HG02852 (cell line): ENCODE measurements around the gene PCYT2.

ENCODE experiments used
- ATAC-seq: cut with Tn5 transposase; IDR thresholded peaks from one replicate; pipeline ENCODE4 v1.9.1; 2021; ENCODE audit warnings: mild to moderate bottlenecking, moderate library complexity; ENCODE audit not compliant: unreplicated experiment

The PCYT2 gene

DNA sequence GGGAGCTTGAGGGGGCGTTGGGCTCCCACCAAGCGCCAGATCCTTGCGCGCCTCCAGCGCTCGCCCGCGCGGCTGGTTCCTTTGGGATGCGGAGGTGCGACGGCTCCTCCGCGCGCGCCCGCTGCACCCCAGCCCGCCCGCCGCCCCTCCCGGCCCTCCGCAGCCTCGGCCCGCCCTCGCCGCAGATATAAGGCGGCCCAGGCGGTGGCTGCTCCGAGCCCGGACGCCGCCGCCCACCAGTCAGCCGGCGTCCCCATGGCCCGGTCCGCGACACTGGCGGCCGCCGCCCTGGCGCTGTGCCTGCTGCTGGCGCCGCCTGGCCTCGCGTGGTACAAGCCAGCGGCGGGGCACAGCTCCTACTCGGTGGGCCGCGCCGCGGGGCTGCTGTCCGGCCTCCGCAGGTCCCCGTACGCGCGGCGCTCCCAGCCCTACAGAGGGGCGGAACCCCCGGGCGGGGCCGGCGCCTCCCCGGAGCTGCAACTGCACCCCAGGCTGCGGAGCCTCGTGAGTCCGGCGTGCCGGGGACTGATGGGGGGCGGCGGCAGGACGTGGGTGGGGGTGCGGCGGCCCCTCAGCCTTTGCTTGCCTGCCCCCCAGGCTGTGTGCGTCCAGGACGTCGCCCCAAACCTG lies 9.1 kb downstream of the PCYT2 start, which contains the start of gene NPB:
NPB (plus strand) TSS at position 216 of the 630 bp plus-strand sequence; CDS start at position 256, 40 bp downstream.
- no peak for ATAC-seq

DNA sequence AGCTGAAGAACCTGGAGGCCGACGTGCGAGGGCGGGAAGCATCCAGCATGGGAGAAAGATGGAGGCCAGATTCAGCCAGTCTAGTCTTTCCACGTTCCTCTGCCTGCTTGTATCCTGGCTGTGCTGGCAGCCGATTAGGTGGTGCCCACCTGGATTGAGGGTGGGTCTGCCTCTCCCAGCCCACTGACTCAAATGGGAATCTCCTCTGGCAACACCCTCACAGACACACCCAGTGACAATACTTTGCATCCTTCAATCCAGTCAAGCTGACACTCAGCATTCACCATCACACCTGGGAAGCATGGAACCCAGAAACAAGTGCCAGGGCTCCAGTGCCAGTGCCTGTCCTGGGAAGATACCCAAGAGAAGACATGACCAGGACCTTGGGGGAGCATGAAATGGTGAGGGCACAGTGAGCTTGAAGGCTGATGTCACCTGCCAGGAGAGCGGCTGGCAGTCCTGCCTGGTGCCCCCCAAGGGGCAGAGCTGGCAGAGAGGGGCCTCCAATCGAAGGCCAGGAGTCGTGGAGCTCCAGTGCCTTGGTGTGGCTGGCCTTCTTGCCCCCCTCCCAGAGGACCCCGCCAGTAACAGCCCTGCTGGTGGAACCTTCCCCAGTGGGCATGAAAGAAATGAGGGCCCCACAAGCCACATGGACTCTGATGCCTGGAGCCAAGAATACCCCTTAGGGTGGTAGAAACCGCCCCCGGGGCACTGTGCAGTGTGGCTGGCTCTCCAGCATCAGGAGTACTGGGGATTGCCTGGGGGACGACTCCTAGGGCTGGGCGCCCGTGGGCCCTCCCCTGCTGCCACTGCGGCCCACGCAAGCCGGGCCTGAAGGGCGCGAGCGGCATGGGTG lies 9.8 kb downstream of the PCYT2 start:
- no peak for ATAC-seq

DNA sequence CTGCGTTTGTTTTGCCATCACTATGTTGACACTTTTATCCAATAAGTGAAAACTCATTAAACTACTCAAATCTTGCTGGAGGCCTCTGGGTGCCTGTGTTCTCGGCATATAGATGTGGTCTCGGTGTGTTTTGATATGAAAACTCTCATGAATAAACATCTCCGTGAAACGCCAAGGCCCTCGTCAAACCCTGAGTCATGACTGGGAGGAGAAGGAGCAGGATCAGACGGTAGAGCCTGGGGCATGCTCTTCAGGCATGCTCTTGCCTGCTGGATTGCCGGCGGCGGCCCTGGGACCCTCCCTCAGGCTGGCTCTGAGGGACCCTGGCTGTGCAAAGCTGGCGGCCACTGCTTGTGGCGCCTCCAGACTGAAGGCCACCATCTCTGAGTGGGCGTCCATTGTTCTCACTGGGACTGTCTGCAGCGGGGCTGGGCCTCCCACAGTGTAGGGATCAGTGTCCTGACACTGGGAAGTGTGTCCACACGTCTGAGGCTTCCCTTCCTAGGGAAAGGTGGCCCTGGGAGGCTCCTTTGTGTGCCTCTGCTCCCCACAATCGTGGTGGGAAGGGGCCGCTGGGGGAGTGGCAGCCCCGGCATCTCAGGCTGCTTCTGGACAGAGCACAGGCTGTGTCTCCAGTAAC lies 10.9 kb downstream of the PCYT2 start:
- ATAC-seq, result no peak

DNA sequence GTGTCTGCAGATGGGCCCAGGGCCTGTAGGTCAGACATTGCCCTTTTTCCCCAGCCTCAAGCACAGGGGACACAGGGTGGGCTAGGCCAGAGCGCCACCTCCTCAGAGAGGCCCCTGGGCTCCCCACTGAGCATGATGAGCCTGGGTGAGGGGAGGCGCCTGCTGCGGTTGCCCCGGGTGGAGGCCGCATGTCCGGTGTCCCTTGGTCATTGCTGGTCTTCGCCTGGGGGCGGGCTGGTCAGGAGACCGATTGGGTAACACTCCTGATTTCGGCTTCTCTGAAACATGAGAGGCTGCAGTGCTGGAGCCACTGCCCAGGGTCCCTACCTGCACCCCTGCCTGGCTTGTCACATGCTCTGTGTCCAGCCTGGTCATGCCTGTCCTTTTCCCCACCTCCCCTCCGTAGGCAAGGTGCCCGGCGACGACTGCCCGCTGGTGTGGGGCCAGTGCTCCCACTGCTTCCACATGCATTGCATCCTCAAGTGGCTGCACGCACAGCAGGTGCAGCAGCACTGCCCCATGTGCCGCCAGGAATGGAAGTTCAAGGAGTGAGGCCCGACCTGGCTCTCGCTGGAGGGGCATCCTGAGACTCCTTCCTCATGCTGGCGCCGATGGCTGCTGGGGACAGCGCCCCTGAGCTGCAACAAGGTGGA lies 11.6 kb downstream of the PCYT2 start:
- ATAC-seq, result no peak

DNA sequence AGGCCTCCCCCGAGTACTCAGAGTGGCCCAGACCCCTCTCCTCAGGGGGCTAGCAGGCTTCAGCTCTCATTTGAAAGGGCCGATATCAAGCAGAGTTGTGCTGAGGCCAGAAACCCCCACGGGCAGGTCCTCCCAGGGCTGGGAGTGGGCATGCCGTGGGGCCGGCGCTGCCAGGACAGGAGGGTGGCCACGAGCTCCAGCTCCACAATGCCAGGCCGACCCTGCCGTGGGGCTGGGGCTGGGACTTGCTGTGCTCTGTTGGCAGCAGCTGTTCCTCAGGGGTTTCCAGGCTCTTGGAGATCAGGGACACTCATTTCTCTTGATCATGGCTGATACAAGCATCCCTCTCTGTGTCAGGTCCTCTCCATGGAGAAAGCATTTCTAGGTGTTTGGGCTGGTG lies 12.3 kb downstream of the PCYT2 start:
- ATAC-seq, result no peak

DNA sequence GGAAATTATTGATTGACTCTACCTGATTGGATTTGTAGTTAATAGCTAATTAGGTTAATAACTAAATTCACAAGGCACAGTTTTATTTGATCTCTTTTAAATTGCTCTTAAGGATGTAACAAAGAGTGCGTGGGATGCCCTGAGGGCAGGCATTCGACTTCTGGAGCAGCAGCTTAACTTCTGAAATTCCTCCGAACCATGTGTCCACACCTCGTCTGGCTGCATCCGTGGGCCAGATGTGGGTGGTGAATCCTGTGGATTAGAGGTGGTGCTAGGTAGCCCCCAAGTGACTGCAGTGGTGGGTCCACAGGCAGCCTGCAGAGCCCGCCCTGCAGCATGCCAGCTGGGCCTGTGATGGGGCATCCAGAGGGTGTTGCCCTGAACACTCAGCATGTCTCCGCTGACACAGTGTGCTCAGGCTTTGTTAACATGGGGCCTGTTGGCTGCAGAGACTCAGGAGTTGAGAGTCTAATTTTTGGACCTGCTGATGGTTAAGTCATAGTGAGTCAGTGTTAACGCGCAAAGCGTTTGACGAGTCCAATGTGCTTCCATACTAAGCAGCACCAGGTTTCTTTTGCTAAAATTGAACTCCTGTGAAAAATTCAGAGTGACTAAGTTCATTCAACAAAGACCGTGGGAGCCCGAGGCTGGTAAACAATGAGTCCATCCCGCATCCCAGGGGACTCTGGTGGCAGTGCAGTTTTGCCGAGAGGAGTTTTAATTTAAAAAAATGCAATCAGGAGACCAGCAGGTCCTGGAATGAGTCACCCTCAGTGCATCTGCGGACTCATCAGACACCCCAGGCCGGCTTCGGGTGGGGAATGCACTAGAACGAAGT lies 13.0 kb downstream of the PCYT2 start:
- no peak for ATAC-seq

DNA sequence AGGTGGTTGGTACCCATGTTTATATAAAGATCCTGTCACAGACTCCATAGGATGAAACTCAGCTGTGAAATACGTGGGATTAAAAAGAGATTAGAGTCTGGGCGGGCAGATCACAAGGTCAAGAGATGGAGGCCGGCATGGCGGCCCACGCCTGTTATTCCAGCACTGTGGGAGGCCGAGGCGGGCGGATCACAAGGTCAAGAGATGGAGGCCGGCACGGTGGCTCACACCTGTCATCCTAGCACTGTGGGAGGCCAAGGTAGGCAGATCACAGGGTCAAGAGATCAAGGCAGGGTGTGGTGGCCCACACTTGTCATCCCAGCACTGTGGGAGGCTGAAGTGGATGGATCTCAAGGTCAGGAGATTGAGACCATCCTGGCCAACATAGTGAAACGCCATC lies 15.8 kb downstream of the PCYT2 start:
- ATAC-seq, result no peak

DNA sequence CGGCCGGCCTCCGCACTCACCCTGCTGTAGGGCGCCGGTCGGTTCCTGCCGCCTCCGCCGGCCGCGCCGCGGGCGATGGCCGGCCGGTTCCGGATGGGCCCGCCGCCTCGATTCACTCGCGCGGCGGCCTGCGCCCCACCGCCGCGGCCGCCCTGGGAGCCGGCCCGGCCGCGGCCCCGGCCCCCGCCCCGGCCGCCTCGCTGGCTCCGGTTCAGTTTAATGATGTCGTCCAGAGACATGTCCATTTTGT lies 20.0 kb downstream of the PCYT2 start:
- peak; percentile 33 for ATAC-seq

DNA sequence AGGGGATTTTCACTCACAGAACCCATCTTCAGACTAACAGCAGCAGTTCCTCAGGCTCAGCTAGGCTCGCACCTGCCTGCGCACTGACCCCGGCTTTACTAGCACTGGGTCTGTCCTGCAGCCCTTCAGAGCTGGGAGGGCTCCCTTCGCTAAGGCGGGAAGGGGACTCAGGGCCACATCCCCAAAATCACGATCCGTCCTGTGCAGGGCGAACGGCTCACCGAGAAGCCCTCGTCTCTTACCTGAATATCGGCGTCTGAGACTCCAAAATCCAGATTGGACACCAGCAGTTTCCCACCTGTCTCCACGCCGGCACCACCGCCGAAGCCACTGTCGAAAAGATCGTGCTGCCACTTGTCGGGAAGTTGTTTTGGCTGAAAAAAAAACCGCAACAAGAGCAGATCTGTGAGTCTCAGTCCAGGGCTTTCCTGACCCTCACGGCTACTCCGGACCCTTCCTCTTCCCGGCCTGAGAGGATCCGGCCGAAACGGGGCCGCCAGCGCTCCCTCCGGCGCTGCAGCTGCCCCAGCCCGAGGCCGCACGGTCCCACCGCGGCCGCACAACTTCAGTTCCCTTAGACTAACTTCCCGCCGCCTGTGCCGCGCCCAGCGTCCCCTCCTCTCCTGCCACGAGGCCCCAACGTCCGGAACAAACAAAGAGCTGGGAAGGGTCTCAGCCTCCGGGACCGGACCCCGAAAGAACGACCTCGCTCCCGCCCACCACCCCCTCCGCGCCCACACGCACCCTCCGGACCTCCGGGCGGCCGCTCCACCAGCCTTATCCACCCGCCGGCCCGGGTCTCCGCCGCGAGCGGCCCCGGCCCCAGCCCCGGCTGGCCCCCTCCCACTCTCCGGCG lies 20.5 kb downstream of the PCYT2 start:
- ATAC-seq, result no peak

DNA sequence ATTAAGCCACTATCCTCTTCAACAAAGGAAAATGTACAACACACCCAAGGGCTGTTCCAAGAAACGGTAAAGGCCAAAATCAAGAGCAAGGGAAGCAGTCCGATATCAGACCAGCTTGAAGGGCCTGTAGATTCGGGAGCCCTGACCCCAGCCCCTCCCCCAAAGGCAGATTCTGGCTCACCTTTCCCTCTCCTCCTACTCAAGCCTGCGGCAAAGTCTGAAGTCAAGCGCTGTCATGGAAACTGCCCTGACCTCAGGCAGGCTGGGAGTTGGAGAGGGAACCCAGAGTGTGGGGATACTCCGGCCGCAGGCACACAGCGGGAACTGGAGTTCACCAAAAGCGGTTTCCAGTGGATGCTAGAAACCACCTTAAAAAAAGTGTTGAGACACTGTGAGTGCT lies 21.6 kb downstream of the PCYT2 start:
- ATAC-seq, result no peak

DNA sequence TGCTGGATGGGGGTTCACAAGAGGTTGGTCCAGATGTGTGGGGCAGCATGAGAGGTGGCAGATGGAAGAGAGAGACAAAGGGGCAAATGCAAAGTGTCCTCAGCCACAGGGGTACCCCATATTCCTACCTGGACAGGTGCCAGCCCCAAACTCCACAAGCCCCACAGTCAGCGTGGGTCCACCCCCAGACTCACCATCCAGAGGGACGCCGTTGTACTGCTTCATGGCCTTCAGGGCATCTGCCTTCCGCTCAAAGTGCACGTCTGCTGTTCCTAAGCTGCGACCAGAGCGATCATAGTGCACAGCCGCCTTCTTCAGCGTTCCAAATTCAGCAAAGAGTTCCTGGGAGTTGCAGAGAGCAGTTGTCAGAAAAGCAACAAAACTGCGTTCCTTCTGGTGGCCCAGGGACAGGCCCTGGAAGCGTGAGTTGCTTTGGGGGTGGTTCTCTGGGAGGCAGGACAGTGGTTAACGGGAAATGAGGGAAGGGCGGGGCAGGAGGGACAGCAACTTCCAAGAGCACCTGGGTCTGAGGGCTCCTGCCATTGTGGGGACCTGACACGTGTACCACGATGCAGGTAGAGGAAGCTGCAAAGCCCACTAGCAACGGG lies 22.1 kb downstream of the PCYT2 start:
- no peak for ATAC-seq

DNA sequence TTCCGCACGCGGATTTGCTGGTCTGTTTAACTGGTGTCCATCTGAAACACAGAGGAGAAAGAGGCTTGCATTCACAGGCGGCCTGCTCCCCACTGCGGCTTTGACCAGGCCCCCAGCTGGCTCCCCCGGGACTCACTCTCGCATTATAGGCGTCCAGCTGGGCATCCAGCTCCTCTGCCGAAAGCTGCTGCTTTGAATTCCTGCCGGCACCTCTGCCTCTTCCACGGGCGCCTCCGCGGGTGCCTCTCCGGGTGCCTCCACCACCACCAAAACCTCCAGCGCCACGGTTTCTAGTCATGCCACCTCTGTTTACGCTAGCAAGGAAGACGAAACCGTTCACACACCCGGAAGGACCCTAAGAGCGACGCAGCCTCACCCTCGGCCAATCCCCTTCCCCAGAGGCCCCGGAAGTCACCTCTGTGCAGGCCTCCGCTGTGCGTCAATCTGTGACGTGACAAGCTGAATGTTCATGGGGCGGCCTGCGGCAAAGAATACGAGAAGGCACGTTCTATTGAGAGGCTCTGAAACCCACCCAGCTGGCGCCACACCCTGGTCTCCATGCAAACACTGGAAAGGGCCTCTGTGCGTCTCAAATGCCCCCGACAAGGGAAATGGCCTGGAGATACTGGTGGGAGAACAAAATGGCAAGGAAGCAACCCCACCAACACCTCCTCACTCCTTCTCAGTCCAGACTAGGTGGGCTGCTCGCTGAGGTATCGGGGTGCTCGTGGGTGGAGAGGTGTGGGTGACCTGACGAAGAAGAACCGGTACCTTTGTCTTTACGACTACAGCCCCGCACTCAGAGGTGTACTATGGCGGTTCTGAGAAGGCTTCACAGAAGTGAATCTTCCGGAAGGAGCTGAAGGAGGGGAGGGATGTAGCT lies 22.9 kb downstream of the PCYT2 start:
- no peak for ATAC-seq

DNA sequence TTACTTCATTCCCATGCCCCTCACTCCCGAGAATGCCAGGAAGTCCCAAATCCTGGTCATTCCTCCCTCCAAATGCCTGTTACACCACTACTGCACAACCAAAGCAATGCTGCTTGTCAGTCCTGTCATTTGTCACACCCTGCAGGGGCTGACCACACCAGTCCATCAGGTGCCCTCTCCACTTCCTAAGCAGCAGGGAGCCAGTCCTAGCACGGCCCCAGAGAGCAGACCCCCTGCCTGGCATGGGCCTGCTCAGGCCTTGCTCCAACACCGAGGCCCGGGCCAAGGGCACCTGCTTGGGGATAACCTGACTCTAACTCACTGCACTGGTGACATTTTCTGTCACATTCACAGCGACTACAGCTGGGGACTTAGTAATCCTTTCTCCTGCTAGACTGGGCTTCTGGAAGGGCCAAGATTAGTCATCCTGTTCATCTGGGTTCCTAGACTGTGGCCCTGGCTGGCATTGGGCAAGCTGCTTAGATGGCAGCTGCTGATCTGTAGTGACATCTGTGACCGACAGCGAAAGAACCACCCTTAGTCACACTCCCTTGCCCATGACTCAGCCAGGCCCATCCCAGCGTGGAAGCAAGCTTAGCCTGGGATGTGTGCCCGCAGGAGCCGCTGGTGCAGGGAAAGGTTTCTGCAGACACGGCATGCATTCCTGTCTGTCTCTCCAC lies 25.2 kb downstream of the PCYT2 start:
- no peak for ATAC-seq

DNA sequence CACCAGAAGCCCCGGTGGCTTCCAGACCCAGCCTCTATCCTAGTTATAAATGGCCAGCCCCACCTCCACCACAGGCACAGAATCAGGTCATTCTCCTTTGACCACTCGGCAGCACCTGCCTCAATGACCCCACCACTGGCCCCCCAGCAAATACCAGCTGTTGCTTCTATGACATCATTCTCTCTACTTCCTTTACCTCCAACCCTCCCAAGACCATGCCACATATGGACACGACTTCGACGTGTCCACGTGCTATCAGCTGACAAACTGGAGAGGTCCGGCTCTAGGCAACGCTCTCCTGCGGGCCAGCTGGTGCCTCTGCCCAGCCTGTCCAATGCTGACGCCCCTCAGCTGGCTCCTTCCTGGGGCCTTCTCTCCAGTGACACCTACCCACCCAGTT lies 25.7 kb downstream of the PCYT2 start:
- no peak for ATAC-seq

DNA sequence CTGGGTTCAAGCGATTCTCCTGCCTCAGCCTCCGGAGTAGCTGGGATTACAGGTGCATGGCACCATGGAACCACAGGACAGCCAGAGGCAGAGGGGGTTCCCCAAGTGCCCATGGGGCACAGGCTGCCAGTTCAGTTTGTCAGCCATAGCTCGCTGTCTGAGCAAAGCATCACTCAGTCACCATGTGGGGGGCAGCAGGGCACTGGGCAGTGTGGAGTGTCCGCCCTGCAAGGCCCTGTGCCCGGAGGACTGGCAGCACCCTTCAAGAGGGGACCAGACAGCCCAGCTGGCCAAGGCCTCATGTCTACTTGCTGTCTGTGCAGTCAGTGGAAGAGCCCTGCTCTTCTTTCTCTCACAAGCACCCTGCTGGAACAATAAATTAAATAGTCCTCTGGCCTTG lies 26.2 kb downstream of the PCYT2 start:
- no peak for ATAC-seq

DNA sequence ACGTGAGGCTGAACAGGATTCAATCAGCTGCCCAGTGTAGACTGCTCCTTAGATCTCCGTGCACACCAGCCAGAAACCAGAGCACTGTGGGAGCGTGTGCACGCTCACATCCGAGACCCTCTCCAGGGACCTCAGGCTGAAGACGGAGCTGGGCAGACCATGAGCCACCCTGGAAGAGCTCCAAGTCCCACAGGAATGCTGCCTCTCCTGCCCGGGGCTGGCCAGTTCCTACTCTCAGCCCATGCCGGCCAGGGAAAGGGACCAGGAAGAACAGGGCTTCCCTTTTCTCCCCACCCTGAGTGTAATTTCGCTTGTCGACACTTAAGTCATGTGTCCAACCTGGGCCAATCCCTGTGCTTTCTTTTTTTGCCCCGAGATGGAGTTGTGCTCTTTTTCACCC lies 26.7 kb downstream of the PCYT2 start:
- ATAC-seq, result no peak

DNA sequence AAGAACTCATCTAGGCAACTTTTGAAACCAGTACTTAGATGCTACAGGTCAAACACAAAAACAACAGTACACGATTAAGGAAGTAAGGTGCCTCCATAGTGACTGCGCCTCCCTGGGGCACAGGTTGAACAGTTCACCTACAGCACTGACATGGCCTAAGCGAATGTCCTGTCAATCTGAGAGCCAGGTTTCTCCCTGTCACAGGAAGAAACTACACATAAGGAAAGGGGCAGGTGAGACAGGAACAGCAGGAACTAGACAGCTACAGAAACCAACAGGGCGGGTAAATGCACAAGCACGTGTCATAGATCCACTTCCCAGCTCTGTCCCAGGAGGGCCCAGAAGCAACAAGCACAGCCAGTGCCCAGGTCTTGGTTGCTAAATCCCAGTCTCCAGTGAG lies 32.1 kb downstream of the PCYT2 start:
- no peak for ATAC-seq

DNA sequence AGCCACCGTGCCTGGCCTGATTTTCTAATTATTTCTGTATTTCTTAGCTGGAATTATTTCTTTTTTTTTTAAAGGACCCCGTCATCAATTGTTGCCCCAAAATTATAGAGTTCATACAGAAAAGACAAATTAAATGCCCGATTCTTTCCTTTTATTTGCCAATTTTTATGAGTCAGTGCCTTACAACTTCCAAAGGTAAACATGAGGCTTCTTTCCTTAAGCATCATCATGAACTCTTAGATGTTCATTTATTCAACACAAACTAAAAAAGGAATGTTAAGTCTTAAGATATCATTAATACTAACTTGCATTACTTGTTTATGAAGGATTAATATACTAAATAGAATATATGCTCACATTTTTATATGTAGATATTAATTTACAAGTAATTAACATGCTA lies 32.9 kb downstream of the PCYT2 start:
- no peak for ATAC-seq
